Right forelimb (tissue), 1 donor: ENCODE measurements around the gene STPG1.

Source experiments
- DNase-seq: peaks from one replicate; pipeline ENCODE4 v3.0.0-alpha.2; 2018

The STPG1 gene

DNA sequence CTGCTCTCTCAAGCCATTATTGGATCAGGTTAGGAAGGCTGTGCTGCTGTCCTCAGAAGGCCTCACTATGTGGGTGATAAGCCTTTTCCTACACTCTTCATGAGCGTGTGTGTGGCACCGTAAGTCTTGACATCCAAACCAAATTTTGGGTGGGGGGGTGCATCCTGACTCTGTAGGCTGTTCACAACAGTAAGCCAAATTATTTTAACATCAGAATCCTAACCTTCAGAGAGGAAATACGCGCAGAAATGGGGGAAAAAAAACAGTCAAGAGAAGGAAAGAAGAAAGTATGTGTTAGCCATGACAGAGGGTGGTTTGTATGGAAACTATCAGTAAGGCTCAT is 21.0 kb downstream of the STPG1 start:
- no peak for DNase-seq

DNA sequence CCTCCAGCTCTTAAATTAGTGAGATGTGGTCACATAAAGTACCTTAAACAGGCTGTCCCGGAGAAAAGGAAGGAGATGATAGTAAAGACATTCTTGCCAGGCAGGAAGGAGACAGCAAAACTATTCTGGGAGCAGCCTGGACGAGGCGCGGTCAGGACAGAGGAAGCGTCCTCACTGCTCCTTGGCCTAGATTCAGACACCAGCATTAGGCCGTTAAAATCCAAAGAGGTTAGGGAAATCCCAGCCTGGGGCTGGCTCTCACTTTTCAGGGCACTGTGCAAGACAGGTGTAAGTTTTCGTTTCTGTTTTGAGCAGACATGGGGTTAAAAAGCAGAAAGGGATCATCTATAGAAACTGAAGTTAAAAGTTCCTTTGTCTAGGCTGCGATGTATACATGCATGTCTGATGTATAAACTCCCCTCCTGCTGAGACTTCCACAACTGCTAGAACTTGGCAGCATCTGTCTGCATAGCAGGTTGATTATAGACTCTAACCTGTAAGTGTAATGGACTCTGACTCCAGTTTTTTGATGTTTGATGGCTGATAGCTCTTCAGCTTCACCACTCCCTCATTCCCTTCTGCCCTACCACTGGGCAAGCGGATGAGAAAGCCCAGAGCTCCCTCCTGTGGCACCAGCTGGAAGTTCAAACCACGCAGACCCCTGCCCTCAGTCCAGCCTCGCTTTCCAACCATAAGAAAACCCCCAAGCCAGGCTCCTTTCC is 21.5 kb downstream of the STPG1 start:
- DNase-seq: peak; percentile 73

DNA sequence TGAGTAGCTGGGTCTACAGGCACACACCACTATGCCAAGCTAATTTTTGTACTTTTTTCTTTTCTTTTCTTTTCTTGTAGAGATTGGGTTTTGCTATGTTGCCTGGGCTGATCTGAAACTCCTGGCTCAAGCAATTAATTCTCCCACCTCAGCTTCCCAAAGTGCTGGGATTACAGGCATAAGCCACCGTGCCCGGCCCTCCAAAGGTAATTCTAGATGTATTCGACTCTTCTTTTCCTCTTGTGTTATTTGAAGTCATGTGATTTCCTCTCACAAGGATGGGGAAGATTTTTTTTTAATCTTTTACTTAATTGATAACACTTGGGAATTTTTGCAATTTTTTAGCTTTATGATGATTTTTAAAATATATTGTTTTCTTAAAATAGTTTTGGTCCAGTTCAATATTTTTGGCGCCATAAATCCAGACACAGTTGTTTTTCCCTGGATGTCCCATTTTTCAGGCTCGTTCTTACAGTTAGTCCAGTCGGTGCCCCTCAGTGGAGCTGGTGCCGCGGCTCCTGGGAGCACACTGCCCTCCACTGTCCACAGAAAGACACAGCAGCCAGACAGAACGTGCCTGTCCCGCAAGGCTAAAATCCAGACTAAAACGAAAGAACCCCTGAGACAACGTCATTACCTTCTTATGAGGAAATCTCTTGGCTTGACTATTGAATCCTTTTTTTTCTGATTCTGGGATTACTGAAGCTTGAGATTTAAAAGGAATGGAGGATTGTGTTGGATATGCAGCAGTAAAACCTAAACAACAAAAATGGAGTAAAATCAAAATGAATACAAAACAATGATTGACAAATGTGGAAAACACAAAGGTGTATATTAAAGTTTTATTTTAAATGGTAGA is 22.4 kb downstream of the STPG1 start:
- peak; percentile 79 for DNase-seq

DNA sequence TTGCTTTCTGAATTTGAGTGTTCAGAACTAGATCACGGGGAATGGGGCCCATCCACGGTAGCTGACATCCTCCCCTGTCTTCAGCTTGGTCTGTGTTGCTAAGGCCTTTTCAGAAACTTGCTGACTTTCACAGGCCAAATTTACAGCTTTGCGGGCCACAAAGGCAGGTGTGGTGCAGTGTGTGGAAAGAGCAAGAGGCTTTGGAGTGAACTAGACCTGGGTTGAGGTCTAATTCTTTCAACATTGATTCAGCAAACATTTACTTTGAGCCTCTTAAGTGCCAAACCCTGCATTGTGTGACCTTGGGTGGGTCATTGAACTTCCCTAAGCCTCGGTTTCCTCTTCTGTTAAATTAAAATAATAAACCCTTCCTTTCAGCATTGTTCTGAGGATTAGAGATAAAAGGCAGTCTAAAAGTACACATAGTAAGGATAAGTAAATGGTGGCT is 24.3 kb downstream of the STPG1 start:
- DNase-seq: no peak

DNA sequence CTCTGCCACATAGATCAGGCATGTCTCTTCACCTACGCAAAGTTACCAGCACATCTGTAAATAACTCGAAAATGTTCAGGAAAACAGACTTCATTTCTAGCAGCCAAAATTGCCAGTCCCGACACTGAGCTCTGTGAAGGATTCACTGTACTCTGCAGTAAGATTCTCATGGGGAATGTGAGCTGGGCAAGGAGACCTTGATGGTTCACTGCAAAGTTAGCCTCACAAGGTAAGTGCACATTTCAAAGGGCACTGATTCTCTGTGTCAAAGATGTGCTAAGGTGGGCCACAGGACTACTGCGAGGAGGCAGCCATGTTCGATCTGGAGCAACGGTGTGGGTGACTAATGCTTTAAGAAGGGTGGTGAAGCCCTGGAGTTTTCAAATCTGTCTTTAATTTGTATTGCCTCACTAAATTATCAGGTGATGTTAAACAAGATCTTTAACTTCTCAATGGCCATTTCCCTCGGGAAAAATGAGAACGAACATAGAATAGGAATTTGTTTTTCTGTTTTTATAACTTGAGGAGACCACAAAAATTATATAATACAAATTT is 25.2 kb downstream of the STPG1 start:
- no peak for DNase-seq

DNA sequence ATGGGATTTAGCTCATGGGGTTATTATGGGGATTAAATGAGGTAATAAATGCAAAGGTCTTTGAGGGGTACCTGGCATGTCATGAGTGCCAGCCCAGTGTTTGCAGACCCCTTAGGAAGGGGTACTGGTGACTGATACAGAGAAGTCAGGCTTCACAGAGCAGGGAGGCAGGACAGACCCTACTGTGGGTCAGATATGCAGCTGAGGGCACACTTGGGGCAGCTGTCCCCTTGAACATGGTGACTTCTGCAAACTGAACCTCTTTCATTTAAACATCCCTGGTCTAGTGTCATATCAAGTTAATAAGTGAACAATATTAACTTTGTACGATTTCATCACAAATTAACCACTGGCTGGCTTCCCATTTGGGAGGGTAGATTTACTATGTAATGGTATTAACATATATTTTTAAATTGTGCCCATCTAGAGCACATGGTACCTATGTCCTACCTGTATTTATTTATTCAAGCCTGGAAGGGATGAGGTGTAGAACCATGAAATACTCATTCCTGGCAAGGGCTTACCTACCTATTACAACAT is 25.9 kb downstream of the STPG1 start:
- no peak for DNase-seq

DNA sequence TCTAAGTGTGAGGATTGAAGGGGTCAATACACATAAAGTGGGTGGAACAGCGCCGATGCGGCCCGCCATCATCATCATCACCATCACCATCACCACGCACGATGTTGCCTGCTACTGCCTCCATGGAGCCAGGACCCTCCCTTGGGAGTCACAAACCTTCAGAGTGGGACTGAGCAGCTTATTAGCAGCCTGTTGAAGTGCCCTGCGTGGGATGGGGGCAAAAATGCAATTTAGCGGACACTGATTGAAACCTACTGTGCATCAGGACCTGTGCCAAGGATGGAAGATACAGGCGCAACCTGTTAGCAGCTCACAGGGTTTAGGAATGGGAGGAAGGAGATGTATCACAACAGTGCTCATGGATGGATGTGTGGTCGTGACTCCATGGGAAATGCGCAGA is 26.7 kb downstream of the STPG1 start:
- no peak for DNase-seq

DNA sequence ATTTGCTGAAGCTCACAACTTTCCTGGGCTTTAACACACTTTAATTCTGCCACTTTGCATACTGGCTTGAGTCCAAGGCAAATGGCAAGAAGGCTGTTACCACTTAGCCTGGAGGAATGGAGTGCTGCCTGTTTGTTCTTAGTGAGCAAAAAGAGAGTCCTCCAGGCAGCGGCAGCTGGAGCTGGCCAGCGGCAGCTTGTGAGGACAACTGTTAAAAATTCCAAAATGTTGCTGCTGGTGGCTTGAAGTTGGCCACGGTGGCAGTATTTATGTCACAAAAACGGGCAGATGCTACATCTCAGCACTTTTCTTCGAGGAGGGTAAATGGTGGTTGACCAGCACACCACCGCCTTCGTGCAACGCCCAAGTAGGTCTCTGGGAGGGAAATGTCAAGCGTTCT is 27.3 kb downstream of the STPG1 start:
- DNase-seq: no peak

DNA sequence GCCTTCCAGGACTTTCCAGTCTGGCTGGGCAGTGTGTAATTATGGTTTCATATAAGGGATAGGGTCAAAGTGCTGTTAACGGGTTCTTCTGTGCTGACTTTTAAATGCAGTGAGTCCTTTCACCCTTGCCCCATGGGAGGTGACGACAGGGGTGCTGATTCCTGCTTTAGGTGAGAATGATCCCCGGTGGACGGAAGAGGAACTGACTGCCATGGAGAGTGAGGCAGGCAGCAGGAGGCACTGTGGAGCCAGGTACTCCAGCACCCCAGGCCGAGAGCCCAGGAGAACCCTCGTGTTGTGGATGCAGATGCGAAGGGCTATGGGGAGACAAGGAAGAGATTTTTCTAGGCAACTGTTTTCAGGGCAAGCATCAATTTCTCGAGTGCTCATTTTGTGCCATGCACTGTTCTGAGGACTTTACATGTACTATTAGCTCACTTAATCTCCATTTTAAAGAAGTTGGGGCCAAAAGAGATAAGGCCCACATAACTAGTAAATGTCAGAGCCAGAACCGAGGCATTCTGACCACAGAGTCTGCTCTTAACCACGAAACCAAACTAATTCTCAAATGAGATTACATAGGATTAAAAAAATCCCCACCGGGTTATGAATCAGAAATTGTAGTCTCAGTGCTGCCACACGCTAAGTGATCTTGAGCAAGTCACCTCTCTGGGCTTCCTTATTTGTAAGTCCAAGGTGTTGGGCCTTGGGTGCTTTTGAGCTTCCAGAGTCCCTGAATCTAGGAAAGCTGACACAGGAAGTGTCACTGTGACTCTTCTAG is 28.2 kb downstream of the STPG1 start:
- DNase-seq: no peak

DNA sequence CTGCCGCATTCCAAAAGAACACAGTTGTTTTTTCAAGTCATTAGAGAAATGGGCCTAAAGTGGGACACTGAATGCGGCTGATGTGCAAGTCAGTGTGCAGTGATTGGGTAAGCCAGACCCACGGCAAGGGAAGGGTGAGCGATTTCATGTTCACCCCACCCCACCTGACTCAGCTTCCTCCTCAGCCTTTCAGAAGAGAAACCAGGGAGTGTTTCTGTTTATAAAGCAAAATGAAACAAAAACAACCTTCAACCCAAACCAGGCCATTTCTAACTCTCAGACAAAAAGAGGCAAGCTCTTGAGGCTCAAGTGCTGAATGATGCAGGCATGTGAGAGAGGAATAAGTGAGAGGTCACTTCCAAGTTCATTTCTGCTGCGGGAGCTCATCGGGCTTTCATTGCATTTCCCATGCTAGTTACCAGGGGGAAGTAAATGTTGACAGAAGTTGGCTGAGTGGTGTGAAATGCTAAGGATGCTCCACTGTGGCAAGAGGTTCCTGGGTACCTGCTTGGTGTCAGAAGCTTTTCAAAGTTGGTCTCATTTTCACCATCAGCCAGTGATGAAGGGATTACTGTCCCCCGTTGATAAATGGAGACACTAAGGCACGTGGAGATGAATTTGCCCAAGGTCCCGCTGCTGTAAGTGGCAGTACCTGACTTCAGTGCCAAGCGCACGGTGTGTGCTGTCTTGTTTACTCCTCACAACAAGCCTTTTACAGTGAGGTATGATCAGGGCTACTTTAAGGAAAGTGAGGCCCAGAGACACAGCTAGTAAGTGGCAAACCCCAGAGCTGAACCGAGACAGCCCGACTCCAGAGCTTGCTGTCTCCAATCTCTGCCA is 29.1 kb downstream of the STPG1 start:
- no peak for DNase-seq

DNA sequence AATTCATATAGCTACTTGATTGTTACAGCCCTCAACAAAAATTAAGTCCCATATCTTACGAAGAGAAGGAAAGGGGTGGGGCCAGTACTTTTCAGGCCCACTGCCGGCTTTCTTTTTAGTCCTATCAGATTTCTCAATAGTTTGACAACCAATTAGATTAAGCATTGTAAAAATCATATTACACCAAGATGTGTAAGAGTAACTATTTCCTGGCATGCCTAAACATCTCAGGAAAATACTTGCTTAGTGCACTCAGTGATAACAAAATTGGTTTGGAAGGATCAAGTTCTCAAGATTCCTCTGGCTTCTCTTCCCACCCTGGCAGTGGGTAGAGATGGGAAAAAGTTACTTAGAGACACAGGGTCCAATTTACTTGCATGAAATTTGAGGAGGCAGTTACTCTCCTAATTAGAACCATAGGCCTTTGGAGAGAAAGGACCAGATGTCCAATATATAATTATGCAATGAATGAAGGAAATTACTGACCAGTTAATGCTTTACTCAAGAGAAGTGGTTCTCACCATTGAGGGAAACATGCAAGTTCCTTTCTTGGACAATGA is 30.1 kb downstream of the STPG1 start:
- no peak for DNase-seq

DNA sequence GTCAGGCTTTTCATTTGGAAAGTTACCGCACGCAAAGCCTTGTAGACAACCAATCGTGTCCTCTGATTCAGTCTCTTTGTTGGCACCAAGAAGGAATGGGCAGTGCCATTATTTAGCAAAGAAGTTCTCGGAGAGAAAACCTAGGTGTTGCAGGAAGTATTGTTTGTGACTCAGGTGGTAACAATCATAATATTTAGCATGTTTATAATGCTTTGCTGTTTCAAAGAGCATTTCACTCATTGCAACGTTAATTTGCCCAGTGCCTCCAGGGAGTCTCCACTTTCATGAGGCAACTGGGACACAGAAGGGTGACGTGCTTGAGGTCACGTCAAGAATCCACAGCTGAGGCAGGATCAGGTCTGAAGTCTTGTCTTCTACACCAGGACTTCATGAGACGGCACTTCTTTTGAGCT is 31.4 kb downstream of the STPG1 start:
- DNase-seq: no peak

DNA sequence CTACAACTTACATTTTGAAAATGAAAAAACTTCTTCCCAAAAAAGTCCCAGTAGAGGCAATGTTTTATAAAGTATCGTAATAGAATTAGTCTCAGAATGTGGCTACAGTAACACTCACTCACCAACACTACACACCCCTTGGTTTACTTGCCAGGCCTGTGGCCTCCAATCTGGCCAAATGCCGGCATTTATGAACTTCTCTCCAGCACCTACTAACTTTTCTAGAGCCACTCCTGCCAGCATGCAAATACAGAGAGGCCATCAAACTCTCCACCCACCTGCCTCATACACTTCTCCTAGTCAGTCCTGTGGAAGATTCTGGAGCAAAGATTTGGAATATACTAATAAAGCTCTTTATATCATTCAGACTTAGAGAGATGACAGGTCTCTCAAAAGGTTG is 32.3 kb downstream of the STPG1 start:
- no peak for DNase-seq

DNA sequence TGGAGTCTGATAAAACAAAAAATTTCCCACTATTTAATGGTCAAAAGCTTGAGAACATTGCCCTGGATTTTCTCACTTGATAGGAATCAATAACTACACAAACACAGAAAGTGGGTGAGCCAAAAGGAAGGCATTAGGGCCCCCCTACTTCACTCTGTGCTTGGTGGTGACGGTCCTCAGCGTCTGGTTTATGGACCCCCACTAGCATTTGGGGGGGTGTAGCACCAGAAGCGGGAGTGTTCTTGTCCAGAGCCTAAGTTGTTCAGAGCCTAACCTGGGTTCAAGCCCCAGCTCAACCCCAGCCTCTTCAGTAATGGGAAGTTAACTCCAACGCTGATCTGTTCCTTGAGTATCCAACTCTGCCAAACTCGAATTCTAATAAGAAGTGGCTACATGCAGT is 33.1 kb downstream of the STPG1 start:
- DNase-seq: no peak

DNA sequence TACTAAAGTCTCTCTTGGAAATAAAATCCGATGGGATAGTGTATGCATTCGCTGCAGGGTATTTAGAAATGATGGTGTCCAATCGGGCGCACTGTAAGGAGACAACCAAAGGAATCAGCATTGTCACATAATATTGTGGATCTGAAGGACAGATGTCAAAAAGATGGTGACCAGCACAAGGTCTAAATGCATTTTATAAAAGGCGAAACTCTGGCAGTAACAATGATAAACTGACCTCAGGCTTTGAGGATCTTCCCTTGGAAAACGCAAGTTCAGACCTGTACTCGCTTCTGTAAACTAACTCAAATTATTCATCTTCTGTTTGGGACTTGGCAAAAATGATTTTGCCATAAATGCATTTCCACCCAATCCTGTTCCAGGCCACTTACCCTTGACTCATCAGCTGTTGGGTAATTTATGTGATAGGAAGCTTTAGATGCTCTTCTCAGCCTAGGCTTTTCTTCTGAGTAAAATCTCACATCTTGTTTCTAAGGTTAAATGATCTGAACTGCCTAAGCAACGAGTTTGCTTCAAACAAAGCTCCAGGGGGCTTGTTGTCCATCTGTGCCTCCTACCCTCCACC is 33.8 kb downstream of the STPG1 start:
- DNase-seq: no peak

DNA sequence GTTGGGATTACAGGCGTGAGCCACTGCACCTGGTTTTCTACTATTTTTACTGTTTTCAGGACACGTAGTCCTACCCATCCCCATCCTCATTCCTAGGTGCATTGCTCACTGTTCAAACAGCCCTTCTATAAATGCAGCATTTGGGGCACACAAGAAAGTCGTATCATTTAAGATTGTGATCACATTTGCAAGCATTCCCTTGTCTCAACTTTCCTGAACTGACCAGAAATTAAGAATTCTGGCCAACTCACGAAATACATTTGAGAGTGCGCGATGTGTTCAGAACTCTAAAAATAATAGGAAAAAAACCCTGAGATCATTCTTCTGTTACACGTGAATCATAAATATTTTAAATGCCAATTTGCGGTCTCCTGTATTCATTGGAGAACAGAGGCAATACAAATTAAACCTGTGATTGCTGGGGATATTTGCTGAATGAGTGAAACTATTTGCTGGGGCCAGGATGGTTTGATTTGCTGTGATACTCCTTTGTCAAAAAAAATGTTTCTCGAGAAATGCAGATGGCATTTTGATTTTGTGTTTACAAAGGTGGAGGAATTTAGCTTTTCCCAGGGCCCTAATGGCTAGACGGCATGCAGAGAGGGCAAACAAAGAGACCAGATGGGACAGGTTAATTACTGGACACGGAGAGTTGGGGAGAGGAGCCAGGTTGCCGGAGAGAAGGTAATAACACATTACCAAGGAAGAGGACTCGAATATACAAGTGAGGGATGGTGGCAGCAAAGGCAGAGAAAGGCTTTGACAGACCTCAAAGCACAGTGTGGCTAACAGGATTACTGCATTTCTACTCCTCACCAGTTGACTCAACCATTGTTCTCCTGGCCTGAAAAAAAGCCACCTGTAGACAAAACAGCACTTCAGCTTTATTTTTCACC is 38.4 kb downstream of the STPG1 start:
- DNase-seq: no peak

DNA sequence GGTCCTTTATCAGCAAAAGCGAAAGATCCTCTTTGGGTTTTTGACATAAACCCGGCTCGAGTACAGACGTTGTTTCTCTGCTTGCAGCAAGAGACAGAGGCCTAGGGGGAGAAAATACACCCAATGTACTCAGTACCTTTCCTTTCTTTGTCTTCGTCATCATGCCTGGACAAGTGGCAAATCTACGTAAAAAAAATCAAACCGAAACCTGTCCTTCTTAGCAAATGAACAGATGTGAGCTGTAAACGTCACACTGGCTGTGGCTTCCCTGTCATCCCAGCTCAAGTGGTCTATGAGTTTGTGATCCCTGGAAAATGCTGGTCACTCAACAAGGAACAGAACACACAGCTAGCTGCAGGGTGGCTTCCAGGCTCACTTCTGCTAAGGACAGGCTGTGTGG is 39.9 kb downstream of the STPG1 start:
- no peak for DNase-seq

DNA sequence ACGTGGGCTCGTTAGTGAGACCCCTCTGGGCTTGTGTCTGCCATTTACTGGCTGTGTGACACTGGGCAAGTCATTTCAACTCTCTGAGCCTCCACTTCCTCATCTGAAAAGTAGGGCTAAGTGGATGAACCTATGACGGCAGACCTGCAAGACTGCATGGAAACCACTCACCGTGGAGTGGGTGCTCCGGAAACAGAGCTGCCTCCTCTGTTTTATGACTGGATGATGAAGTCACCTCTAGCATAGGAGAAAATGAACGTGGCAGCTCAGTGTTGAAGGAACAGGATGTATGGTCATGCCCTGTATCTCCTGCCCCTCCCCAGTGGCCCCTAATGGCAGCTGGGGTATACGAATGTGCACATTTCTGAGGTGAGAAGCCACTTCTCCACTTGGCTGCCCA is 40.5 kb downstream of the STPG1 start:
- peak; percentile 6 for DNase-seq

DNA sequence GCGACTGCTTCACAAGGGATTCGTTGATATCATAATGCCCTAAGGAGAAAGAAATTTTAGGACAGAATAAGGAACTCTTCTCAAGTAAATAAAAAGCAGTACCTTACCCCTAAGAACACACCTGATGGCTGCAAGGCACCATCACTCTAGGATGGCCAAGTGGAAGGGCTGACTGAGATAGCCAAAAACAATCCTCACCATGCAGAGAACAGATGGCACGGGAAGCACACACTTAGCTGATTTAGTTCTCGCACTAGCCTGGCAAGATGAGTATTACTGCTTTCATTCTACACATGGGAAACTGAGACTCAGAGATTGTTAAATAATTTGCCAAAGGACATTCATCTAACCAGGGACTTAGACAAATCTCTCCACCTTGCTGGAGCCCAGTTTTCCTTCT is 43.8 kb downstream of the STPG1 start:
- no peak for DNase-seq

DNA sequence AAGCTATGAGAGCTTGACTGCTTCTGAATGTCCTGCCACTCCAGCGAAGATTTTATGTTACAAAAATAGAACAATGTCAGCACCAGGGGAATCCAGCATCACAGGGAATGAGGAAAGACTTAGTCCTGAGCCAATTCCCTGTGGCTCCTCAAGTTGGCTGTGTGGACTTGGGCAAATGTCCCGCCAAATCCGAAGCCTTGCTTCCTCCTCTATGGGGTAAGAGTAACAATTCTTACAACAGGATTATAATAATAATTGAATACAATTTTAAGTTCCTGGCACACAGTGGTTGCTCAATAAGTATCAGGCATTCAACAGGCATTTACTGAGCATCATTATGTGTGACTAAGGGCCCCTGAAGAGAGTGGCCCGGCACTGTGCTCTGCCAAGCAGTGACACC is 44.4 kb downstream of the STPG1 start:
- DNase-seq: no peak
